Heart left ventricle (tissue), 16 donors: ENCODE measurements around the gene VMP1. TPM values are rescaled to one million over a fixed set of nuclear protein-coding genes. Genes with fewer than 3 reads are reported as not detected.
"Not testable (repeated sequence)": the region's sequence is repeated elsewhere in the genome, so short reads cannot be mapped to it uniquely, and the experiment has no call there.

ENCODE experiments used
- ATAC-seq, 4 donors: fragments of 200-7000 bp; cut with Tn5 transposase; one replicate each; pipeline ENCODE4 v1.9.1; 2020 to 2022; ENCODE audit warnings: moderate library complexity in 4 of 4, mild to moderate bottlenecking in 3 of 4, moderate number of reproducible peaks in 1 of 4
- DNase-seq, 5 donors: peaks; one replicate each; pipeline ENCODE4 v3.0.0-alpha.2; 2020
- H3K27ac ChIP-seq, 12 donors: fragments of 200-600 bp; sonication (generic) in 4 of 12; one replicate each; pipeline versions ENCODE4 v1.5.0 to v1.8.0; 2016 to 2022; ENCODE audit warnings: mild to moderate bottlenecking in 2 of 12
- H3K27me3 ChIP-seq, 9 donors: fragments of 200-600 bp; sonication (generic) in 2 of 9; one replicate each; pipeline versions ENCODE4 v1.5.1 to v1.8.0; 2016 to 2022; ENCODE audit warnings: mild to moderate bottlenecking in 3 of 9
- H3K36me3 ChIP-seq, 9 donors: fragments of 200-600 bp; sonication (generic) in 2 of 9; one replicate each; pipeline versions ENCODE4 v1.5.0 to v1.8.0; 2018 to 2022; ENCODE audit warnings: mild to moderate bottlenecking in 2 of 9
- H3K4me1 ChIP-seq, 12 donors: fragments of 200-600 bp; sonication (generic) in 4 of 12; one replicate each; pipeline versions ENCODE4 v1.5.0 to v1.8.0; 2016 to 2022; ENCODE audit warnings: mild to moderate bottlenecking in 3 of 12
- H3K4me3 ChIP-seq, 12 donors: fragments of 200-600 bp; sonication (generic) in 4 of 12; one replicate each; pipeline versions ENCODE4 v1.5.0 to v1.8.0; 2017 to 2022; ENCODE audit warnings: mild to moderate bottlenecking in 9 of 12, moderate library complexity in 4 of 12
- H3K9me3 ChIP-seq, 12 donors: fragments of 200-600 bp; sonication (generic) in 4 of 12; one replicate each; pipeline versions ENCODE4 v1.5.0 to v1.8.0; 2016 to 2022; ENCODE audit warnings: mild to moderate bottlenecking in 1 of 12
- CTCF ChIP-seq, 12 donors: fragments of 200-600 bp; sonication (generic) in 4 of 12; IDR thresholded peaks; one replicate each; pipeline versions ENCODE4 v1.5.0 to v1.8.0; 2018 to 2022; ENCODE audit warnings: antibody characterized with exemption in 12 of 12, mild to moderate bottlenecking in 5 of 12
- POLR2A ChIP-seq, 2 donors: fragments of 450-650 bp; IDR thresholded peaks; one replicate each; pipeline ENCODE4 v1.6.1; 2017; ENCODE audit warnings: antibody characterized with exemption in 2 of 2, mild to moderate bottlenecking in 2 of 2, moderate library complexity in 2 of 2
- WGBS, 4 donors: extraction: QIAGEN DNeasy Blood & Tissue Kit in 2 of 4; methylation state at CpG; one replicate each; pipeline versions ENCODE4 v1.1.5 to v1.1.7; 2013 to 2018; 5-methylcytosine and 5-hydroxymethylcytosine counted together
- intact Hi-C, 10 donors: fragments of 100-400 bp; cut with DNase I; formaldehyde crosslinking; loops; one replicate each; pipeline versions ENCODE4 v1.11.1 to v1.14.2; 2022
- polyA plus RNA-seq, 2 donors: library from polyadenylated mRNA; stranded (reverse); fragments of 200-250 nt; gene quantifications; one replicate each; pipeline ENCODE4 v1.2.3, GENCODE V29; 2013
- total RNA-seq, 9 donors: library from RNA; depleted of rRNA in 2 of 9; stranded (reverse); fragments of >200 nt in 2 of 9; fragmentation: NEBNext Ultra II Directional in 3 of 9; extraction: Animal tissue kit (Norgen Biotek cat#: 25700) in 3 of 9; gene quantifications; one replicate each; pipeline versions ENCODE4 v1.1.0 to v1.2.4, GENCODE V29; 2016 to 2023
- donor health status: ischemic (EF 13 %, LVEDD 7.1; RV severe dilation, severe dysfunction).
- donor health status: healthy with polysubstance abuse.
- donor health status: DM: no; HTN: yes; CAD: no.
- donor health status: DM: no; HTN: no; CAD: no.
- donor health status: ischemic (EF 25% LVEDD 6.9; RV normal size, moderate dysfunction).
- donor health status: ischemic (EF 25% LVEDD 5.7; RV mildly dilated, moderate dysfunction).
- donor health status: healthy.
- donor health status: DM: yes; HTN: yes; CAD: no.
- donor health status: ischemic (EF 35%, LVEDD 5.7; RV mildly dilated, moderate dysfunction).
- donor health status: nonischemic (EF 11% LVEDD 7.7; RV severe dilation, severe dysfunction).
- donor health status: DM: yes; HTN: yes; CAD: no.
- donor health status: PGD.
- donor health status: ischemic (EF 29% LVEDD 5.4; RV normal size, mild dysfunction).
- donor health status: nonischemic (EF 23%, LVEDD 6.1; RV moderate dilation, normal function).

VMP1 gene
- total and polyA plus RNA-seq, 11 donors, result 19.3 to 181 (median 50.1) TPM

- peak in 1 of 4 donors; percentile 23 for ATAC-seq
Observed at GRCh38 chr17:59756236-59756818, 48.9 kb downstream of the VMP1 start.

DNA sequence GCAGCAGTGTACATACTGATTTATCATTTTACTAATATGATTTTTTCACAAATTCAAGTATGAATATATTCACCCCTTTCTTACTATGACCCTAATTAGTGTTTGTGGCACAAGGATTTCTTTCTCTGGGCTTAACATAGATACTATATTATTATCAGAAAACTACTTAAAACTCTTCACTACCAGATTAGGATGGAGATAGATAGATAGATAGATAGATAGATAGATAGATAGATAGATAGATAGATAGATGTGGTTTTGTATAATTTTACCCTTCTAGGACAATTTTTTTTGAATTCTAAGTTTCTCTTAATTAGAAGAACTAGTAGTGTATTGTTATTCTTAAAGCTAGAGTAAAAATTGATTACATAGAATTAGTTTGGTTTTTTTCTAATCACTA lies 49.6 kb downstream of the VMP1 start:
- Histone ChIP-seq H3K27ac (peak overlapping the region in 5 of 12 donors; percentile 0 to 85 (median 38)), H3K4me1 (peaks cover 0 to 57% (median 0%) of the 10 kb centered on the region in 12 donors)

More at GRCh38 chr17:59756236-59756818, 48.9 kb downstream of the VMP1 start:
- peaks cover 0 to 55% (median 0%) of the 10 kb centered on the region in 12 donors for H3K4me1 ChIP-seq
- peaks cover 0 to 6% (median 0%) of the 10 kb centered on the region in 12 donors for H3K9me3 ChIP-seq
- H3K27ac ChIP-seq, result peak overlapping the region in 6 of 12 donors; percentile 0 to 85 (median 36)
- intact Hi-C loops, result loop anchor here in 1 of 10 donors (10.0 kb wide), 1 partner anchor 278 kb away; no protein-coding TSS in a partner anchor
- TF ChIP-seq POLR2A (IDR thresholded peaks at IDR 0.05) (no peak), CTCF (IDR thresholded peaks at IDR 0.05) (no peak)
- H3K36me3 ChIP-seq, result peaks cover 0 to 27% (median 3%) of the 10 kb centered on the region in 9 donors
- no peaks in the 10 kb centered on the region for H3K27me3 ChIP-seq
- no peak overlapping the region for H3K4me3 ChIP-seq
- 42 to 49% (median 47%) methylated on average over 3 of the region's 3 CpGs for WGBS, 4 donors
- no peak for DNase-seq

DNA sequence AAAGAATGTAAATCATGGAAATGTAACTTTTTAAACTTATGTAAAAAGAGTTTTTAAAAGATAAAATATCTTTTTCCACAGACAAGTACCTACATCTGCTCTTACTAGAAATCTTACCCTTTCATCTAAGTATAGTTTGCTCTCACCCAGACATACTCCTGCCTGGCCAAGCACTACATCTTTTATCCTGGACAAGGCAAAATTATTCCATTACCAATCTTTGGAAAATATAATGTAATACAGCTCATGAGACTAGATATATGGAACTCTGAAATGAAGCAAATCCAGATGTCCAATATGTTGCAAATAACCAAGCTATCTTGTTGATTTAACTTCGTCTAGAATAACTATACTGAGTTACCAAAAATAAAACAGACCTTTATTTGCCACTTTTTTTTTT lies 50.0 kb downstream of the VMP1 start:
- DNase-seq (no peak), ATAC-seq (no peak)
- intact Hi-C loops, result loop anchor here in 1 of 10 donors (10.0 kb wide), 1 partner anchor 277 kb away; no protein-coding TSS in a partner anchor
- Histone ChIP-seq H3K4me1 (peaks cover 0 to 57% (median 0%) of the 10 kb centered on the region in 12 donors), H3K9me3 (peaks cover 0 to 6% (median 0%) of the 10 kb centered on the region in 12 donors), H3K27ac (peak overlapping the region in 1 of 12 donors; percentile 28), H3K27me3 (no peaks in the 10 kb centered on the region), H3K36me3 (peaks cover 0 to 19% (median 3%) of the 10 kb centered on the region in 9 donors), H3K4me3 (no peak overlapping the region)
- WGBS, 4 donors, result 69 to 77% (median 72%) methylated on average over 1 of the region's 1 CpG
- TF ChIP-seq CTCF (IDR thresholded peaks at IDR 0.05) (no peak), POLR2A (IDR thresholded peaks at IDR 0.05) (no peak)

More for the DNA sequence above, 49.6 kb downstream of the VMP1 start:
- peaks cover 0 to 6% (median 0%) of the 10 kb centered on the region in 12 donors for H3K9me3 ChIP-seq
- H3K36me3 ChIP-seq, result peaks cover 0 to 23% (median 3%) of the 10 kb centered on the region in 9 donors
- H3K4me3 ChIP-seq, result no peak overlapping the region
- DNase-seq (no peak), ATAC-seq (no peak)
- intact Hi-C loops, result loop anchor here in 1 of 10 donors (10.0 kb wide), 1 partner anchor 278 kb away; no protein-coding TSS in a partner anchor
- H3K27me3 ChIP-seq, result no peaks in the 10 kb centered on the region
- TF ChIP-seq POLR2A (IDR thresholded peaks at IDR 0.05), result no peak
- TF ChIP-seq CTCF (IDR thresholded peaks at IDR 0.05), result no peak

DNA sequence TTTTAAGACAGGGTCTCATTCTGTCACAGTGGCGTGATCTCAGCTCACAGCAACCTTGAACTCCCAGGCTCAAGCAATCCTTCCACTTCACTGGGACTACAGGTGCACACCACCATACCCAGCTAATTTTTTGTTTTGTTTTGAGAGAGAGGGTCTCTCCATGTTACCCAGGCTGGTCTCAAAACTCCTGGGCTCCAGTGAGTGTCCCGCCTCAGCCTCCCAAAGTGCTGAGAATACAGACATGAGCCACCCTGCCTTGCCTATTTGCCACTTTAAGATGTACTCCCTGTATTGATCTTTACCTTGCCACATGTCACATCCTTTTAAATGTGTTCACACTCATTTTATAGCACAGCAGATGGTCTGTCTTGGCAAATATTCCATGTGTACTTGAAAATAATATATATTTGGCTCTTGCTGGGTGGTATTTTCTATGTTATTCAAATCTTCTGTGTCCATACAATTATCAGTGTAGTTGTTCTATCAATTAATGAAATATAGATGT lies 50.5 kb downstream of the VMP1 start:
- no peak for ATAC-seq
- Histone ChIP-seq H3K4me1 (peaks cover 0 to 57% (median 0%) of the 10 kb centered on the region in 12 donors), H3K27me3 (no peaks in the 10 kb centered on the region), H3K9me3 (peaks cover 0 to 6% (median 0%) of the 10 kb centered on the region in 12 donors), H3K27ac (no peak overlapping the region), H3K36me3 (peaks cover 0 to 19% (median 3%) of the 10 kb centered on the region in 9 donors), H3K4me3 (no peak overlapping the region)
- 95 to 98% (median 98%) methylated on average over 2 of the region's 2 CpGs for WGBS, 4 donors
- DNase-seq, result no peak
- intact Hi-C loops, result loop anchor here in 1 of 10 donors (10.0 kb wide), 1 partner anchor 277 kb away; no protein-coding TSS in a partner anchor
- TF ChIP-seq POLR2A (IDR thresholded peaks at IDR 0.05) (no peak), CTCF (IDR thresholded peaks at IDR 0.05) (no peak)

- H3K36me3 ChIP-seq, result peaks cover 0 to 19% (median 3%) of the 10 kb centered on the region in 9 donors
- not testable (repeated sequence) for ATAC-seq, DNase-seq, H3K4me3 ChIP-seq, H3K27ac ChIP-seq, H3K27me3 ChIP-seq, H3K9me3 ChIP-seq
- H3K4me1 ChIP-seq, result peaks cover 0 to 57% (median 0%) of the 10 kb centered on the region in 12 donors
- intact Hi-C loops, result loop anchor here in 1 of 10 donors (10.0 kb wide), 1 partner anchor 276 kb away; no protein-coding TSS in a partner anchor
- WGBS, 4 donors, result 98 to 99% (median 99%) methylated on average over 4 of the region's 4 CpGs
Observed at GRCh38 chr17:59758998-59759651, 51.7 kb downstream of the VMP1 start.
